Keratinocyte (primary cell): ENCODE measurements around the gene PYROXD2. TPM values are rescaled to one million over a fixed set of nuclear protein-coding genes. Genes with fewer than 3 reads are reported as not detected.

Source experiments
- DNase-seq: peaks from one replicate; pipeline ENCODE4 v3.0.0-alpha.2; 2011; ENCODE audit warnings: low read depth, missing footprints, low spot score
- FAIRE-seq: peaks from 2 replicates; lab custom pipeline; 2011; peaks lifted over from hg19 to GRCh38; lab: Jason Lieb, UNC
- H2AFZ ChIP-seq: 2 replicates; pipeline ENCODE4 v1.6.0; 2012; ENCODE audit warnings: low read length, control low read depth, inconsistent platforms; ENCODE audit not compliant: control insufficient read depth
- H3K27ac ChIP-seq: 2 replicates; pipeline ENCODE4 v1.5.1; 2011; ENCODE audit warnings: low read length; ENCODE audit not compliant: control insufficient read depth, insufficient read depth
- H3K27me3 ChIP-seq: 3 replicates; pipeline ENCODE4 v1.6.0; 2011; ENCODE audit warnings: low read length; ENCODE audit not compliant: control insufficient read depth, insufficient read depth; ENCODE audit errors: extremely low read depth
- H3K36me3 ChIP-seq, 2 experiments: 2 replicates in 1 of 2; 3 replicates in 1 of 2; pipeline ENCODE4 v1.5.1; 2011; ENCODE audit warnings: low read length in 2 of 2, mild to moderate bottlenecking in 1 of 2; ENCODE audit not compliant: control insufficient read depth in 2 of 2, insufficient read depth in 2 of 2; ENCODE audit errors: extremely low read depth in 1 of 2
- H3K4me1 ChIP-seq: 3 replicates; pipeline ENCODE4 v1.5.1; 2011; ENCODE audit warnings: low read length; ENCODE audit not compliant: control insufficient read depth, insufficient read depth; ENCODE audit errors: extremely low read depth
- H3K4me2 ChIP-seq: 3 replicates; pipeline ENCODE4 v1.6.0; 2011; ENCODE audit warnings: low read depth, low read length; ENCODE audit not compliant: control insufficient read depth, insufficient read depth; ENCODE audit errors: extremely low read depth
- H3K4me3 ChIP-seq, 3 experiments: fragments of 200-600 bp in 1 of 3; sonication (generic) in 1 of 3; 2 replicates in 2 of 3; 3 replicates in 1 of 3; pipeline ENCODE4 v1.5.1; 2011 to 2016; ENCODE audit warnings: low read length in 3 of 3, mild to moderate bottlenecking in 3 of 3, control low read depth in 2 of 3, inconsistent platforms in 1 of 3, low read depth in 1 of 3, mixed read lengths in 1 of 3, mixed run types in 1 of 3, moderate library complexity in 1 of 3; ENCODE audit not compliant: control insufficient read depth in 2 of 3, insufficient read depth in 2 of 3; ENCODE audit errors: extremely low read depth in 1 of 3
- H3K79me2 ChIP-seq: 2 replicates; pipeline ENCODE4 v1.6.0; 2012; ENCODE audit warnings: low read length; ENCODE audit not compliant: control insufficient read depth, insufficient read depth
- H3K9ac ChIP-seq: 3 replicates; pipeline ENCODE4 v1.6.0; 2011; ENCODE audit warnings: low read length; ENCODE audit not compliant: control insufficient read depth, insufficient read depth; ENCODE audit errors: extremely low read depth
- H3K9me1 ChIP-seq: 3 replicates; pipeline ENCODE4 v1.6.0; 2011; ENCODE audit warnings: low read length; ENCODE audit not compliant: control insufficient read depth, insufficient read depth; ENCODE audit errors: extremely low read depth
- H3K9me3 ChIP-seq: 2 replicates; pipeline ENCODE4 v1.5.1; 2012; ENCODE audit warnings: low read depth, low read length; ENCODE audit not compliant: control insufficient read depth
- H4K20me1 ChIP-seq: 3 replicates; pipeline ENCODE4 v1.6.0; 2011; ENCODE audit warnings: low read length; ENCODE audit not compliant: control insufficient read depth, insufficient read depth; ENCODE audit errors: extremely low read depth
- CTCF ChIP-seq, 3 experiments: IDR thresholded peaks in 1 of 3; conservative IDR thresholded peaks in 1 of 3; optimal IDR thresholded peaks in 1 of 3; 2 replicates in 2 of 3; 3 replicates in 1 of 3; pipeline versions ENCODE3 to v1.5.1; 2011; ENCODE audit warnings: low read length in 3 of 3, mild to moderate bottlenecking in 3 of 3, moderate library complexity in 2 of 3, control low read depth in 1 of 3, inconsistent platforms in 1 of 3; ENCODE audit not compliant: insufficient read depth in 2 of 3; ENCODE audit errors: extremely low read depth in 1 of 3
- EZH2 ChIP-seq: IDR thresholded peaks from one replicate; pipeline ENCODE4 v1.6.1; 2012; ENCODE audit warnings: inconsistent platforms, mild to moderate bottlenecking, low read length, moderate library complexity
- dilution Hi-C: fragments of 300-500 bp; cut with MboI; formaldehyde crosslinking; loops from one replicate; pipeline ENCODE4 v1.7.0; 2020; ENCODE audit warnings: low sequenced_read_pairs; ENCODE audit not compliant: extremely low pct_ligation_motif_present
- polyA plus RNA-seq, 5 experiments: library from polyadenylated mRNA; depleted of rRNA in 3 of 5; stranded (reverse) in 3 of 5; stranded (forward) in 1 of 5; unstranded in 1 of 5; fragments of >200 nt; gene quantifications; 1 replicate in 1 of 5; 2 replicates in 3 of 5; 3 replicates in 1 of 5; pipeline versions ENCODE4 v1.2.1 to v1.2.3, GENCODE V29; 2011 to 2012; ENCODE audit warnings: missing spikeins in 2 of 5, low read depth in 1 of 5, low replicate concordance in 1 of 5

The PYROXD2 gene
- polyA plus RNA-seq, 1 donor (not counting 4 experiments of a cell fraction or from before 2014, with no cell fraction given) = 4.4 TPM

GRCh38 chr10:98389398-98389797 lies 25.6 kb downstream of the PYROXD2 start:
- no peak for TF ChIP-seq EZH2
- no peak for TF ChIP-seq CTCF (optimal IDR thresholded peaks at IDR 0.05 in 1 of 3, IDR thresholded peaks at IDR 0.05 in 1 of 3, conservative IDR thresholded peaks at IDR 0.05 in 1 of 3; ENCODE audit: extremely low read depth in 1 of 3, insufficient read depth in 2 of 3, low read length in 3 of 3)
- Histone ChIP-seq H3K4me1 (peaks cover 10% of the 10 kb centered on the region), H3K9ac (no peak overlapping the region), H3K9me3 (no peaks in the 10 kb centered on the region), H3K36me3 (no peaks in the 10 kb centered on the region), H2AFZ (no peak overlapping the region), H3K9me1 (no peaks in the 10 kb centered on the region), H4K20me1 (no peaks in the 10 kb centered on the region), H3K27me3 (no peaks in the 10 kb centered on the region), H3K4me2 (no peak overlapping the region), H3K79me2 (no peaks in the 10 kb centered on the region), H3K4me3 (no peak overlapping the region), H3K27ac (no peak overlapping the region)
- FAIRE-seq = no peak
- DNase-seq = no peak
- dilution Hi-C loops = no loop called here

GRCh38 chr10:98388101-98388655 lies 26.8 kb downstream of the PYROXD2 start:
- Histone ChIP-seq H3K27me3 (no peaks in the 10 kb centered on the region), H3K4me2 (no peak overlapping the region), H2AFZ (no peak overlapping the region), H4K20me1 (no peaks in the 10 kb centered on the region), H3K4me1 (peaks cover 10% of the 10 kb centered on the region), H3K79me2 (no peaks in the 10 kb centered on the region), H3K27ac (no peak overlapping the region), H3K9me3 (no peaks in the 10 kb centered on the region), H3K36me3 (no peaks in the 10 kb centered on the region), H3K4me3 (no peak overlapping the region), H3K9ac (no peak overlapping the region), H3K9me1 (no peaks in the 10 kb centered on the region)
- DNase-seq (no peak), FAIRE-seq (no peak)
- TF ChIP-seq EZH2 (no peak), CTCF (optimal IDR thresholded peaks at IDR 0.05 in 1 of 3, IDR thresholded peaks at IDR 0.05 in 1 of 3, conservative IDR thresholded peaks at IDR 0.05 in 1 of 3; ENCODE audit: extremely low read depth in 1 of 3, insufficient read depth in 2 of 3, low read length in 3 of 3) (no peak)
- dilution Hi-C loops = no loop called here
